ENCODE data around the gene ECEL1.

The ECEL1 gene

DNA sequence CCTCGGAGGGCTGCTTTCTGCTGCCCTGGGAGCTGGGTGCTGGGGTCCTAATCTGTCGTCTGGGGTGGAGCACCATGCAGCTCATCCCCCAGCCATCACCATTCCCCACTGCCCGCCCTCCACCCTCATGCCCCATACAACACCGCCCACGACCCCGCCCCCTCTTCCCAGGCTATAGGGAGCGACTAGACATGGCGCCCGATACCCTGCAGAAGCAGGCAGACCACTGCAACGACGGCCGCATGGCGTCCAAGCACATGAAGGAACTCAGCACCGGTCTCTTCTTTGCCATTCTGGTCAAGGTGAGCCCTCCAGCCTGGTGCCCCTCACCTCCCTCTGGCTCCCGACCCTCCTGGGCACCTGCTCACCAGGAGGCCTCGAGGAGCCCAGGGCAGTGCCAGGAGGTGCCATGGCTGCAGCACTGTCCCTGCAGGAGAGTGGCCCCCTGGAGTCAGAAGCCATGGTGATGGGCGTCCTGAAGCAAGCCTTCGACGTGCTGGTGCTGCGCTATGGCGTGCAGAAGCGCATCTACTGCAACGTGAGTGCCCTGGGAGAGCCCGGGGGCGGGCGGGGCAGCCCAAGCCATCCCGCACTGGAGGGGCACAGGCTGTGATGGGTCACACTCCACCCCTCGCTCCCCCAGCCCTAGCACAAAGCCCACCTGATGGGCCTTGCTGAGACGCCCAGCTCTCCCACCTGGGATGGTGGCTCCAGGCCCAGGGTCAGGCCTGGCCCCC lies 42.3 kb downstream of the ECEL1 start:
- in situ Hi-C loops (cut with MboI; ENCODE audit: low sequenced_read_pairs), result loop anchor here (25.0 kb wide), 1 partner anchor 533 kb away; no protein-coding TSS in a partner anchor

- in situ Hi-C loops (cut with MboI; ENCODE audit: low sequenced_read_pairs), result loop anchor here (25.0 kb wide), 1 partner anchor 532 kb away; no protein-coding TSS in a partner anchor
Observed at GRCh38 chr2:232444409-232445148, 43.1 kb downstream of the ECEL1 start.

- in situ Hi-C loops (cut with MboI; ENCODE audit: low sequenced_read_pairs), result loop anchor here (25.0 kb wide), 1 partner anchor 532 kb away; no protein-coding TSS in a partner anchor
Observed at GRCh38 chr2:232443669-232444408, 43.8 kb downstream of the ECEL1 start.

DNA sequence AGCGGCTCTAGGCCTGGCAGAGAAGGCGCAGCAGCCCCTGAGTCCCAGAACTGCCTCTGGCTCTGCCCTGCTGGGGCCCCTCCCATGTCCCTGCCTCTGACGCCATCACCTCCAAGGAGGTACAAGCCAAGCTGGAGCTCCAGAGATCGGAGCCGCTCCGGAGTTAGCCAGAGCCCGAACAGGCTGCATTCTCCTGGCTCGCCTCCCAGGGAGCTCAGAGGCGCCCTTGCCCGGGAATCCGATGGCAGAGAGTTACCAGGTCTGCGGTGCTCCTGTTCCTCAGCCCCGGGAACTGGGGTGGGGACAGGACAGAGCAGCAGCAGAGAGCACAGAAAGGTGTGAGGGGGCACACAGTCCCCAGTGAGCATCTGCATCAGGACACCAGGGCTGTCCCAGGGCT lies 44.6 kb downstream of the ECEL1 start:
- in situ Hi-C loops (cut with MboI; ENCODE audit: low sequenced_read_pairs), result loop anchor here (25.0 kb wide), 1 partner anchor 531 kb away; no protein-coding TSS in a partner anchor

DNA sequence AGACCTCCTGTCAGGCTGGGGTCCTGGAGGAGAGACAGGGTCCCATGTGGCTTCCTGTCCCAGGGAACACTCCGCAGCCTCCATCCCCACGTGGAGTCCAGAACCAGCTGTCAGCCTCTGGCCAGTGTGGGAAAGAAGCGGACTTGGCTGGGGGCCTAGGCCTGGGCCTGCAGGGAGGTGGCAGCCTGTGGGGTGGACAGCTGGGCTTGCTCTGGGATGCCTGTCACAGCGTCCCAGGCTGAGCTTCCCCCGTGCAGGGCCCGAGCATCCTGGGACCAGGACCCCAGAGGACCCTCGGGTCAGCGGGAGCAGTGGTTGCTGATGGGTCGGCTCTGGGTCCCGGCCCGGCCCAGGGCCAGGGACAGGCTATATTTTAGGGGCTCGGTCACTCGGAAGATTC lies 45.2 kb downstream of the ECEL1 start:
- in situ Hi-C loops (cut with MboI; ENCODE audit: low sequenced_read_pairs), result loop anchor here (25.0 kb wide), 1 partner anchor 530 kb away; no protein-coding TSS in a partner anchor

DNA sequence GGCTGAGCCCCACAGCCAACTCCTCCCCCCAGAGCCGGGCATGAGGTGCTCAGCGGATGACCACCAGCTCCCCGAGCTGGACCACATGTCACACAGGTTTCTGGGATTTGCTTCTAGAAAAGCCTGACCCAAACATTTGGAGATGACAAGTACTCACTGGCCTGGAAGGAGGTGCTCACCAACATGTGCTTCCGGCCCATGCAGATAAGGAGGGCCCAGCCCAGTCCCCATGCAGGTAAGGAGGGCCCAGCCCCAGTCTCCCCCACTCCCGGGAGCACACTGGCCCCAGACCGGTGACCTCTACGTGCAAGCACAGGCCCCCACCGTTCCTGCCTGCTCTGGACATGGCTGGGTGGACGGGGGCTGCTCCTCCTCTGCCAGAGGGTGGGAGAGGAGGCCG lies 45.7 kb downstream of the ECEL1 start:
- in situ Hi-C loops (cut with MboI; ENCODE audit: low sequenced_read_pairs), result loop anchor here (25.0 kb wide), 1 partner anchor 530 kb away; no protein-coding TSS in a partner anchor

DNA sequence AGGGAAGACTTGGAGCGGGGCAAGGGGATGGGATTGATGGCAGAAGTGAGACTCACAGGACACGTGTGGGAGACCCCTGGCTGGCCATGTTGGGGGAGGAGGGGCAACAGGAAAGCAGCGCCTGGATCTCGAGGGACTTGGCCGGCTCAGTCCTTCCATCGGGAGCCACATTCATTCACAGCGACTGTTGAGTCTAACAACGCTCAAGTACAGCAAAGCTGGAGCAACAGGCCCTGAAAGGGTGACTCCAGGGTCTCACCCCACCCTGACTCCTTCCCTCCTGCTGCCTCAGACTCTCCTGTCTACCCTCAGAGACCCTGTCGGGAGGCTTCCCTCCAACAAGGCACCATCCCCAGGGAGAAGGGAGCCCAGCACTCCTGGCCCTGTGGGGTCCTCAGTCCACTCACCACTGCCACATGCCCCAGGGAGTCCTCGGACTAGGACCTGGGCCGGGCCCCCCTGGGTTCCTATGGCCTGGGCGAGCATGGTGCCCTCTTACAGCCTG lies 46.4 kb downstream of the ECEL1 start:
- in situ Hi-C loops (cut with MboI; ENCODE audit: low sequenced_read_pairs), result loop anchor here (25.0 kb wide), 1 partner anchor 529 kb away; no protein-coding TSS in a partner anchor

GRCh38 chr2:232440220-232441018 lies 47.2 kb downstream of the ECEL1 start:
- in situ Hi-C loops (cut with MboI; ENCODE audit: low sequenced_read_pairs), result loop anchor here (25.0 kb wide), 1 partner anchor 528 kb away; no protein-coding TSS in a partner anchor

- in situ Hi-C loops (cut with MboI; ENCODE audit: low sequenced_read_pairs), result loop anchor here (25.0 kb wide), 1 partner anchor 527 kb away; no protein-coding TSS in a partner anchor
Observed at GRCh38 chr2:232439758-232440135, 47.9 kb downstream of the ECEL1 start.

GRCh38 chr2:232438951-232439757 lies 48.5 kb downstream of the ECEL1 start:
- in situ Hi-C loops (cut with MboI; ENCODE audit: low sequenced_read_pairs), result loop anchor here (25.0 kb wide), 1 partner anchor 527 kb away; no protein-coding TSS in a partner anchor

- in situ Hi-C loops (cut with MboI; ENCODE audit: low sequenced_read_pairs), result loop anchor here (25.0 kb wide), 1 partner anchor 526 kb away; no protein-coding TSS in a partner anchor
Observed at GRCh38 chr2:232438091-232438490, 49.5 kb downstream of the ECEL1 start.

DNA sequence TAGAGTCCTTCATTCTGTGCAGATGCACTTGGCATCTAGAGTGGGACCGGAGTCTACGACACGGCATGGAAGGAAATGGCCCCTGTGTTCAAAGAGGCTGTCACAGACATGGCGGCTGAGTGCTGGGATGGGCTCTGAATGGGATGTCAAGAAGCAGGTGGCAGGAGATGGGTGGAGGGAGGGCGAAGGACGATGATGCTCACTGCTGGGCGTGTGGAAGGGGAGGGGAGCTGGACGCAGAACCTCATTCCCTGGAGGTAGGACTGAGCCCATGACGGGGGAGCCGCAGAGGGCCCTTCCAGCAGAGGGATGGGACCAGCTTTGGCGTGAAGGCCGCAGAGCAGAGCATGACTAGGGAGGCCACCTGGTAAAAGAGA lies 50.5 kb downstream of the ECEL1 start:
- in situ Hi-C loops (cut with MboI; ENCODE audit: low sequenced_read_pairs), result loop anchor here (25.0 kb wide), 1 partner anchor 525 kb away; no protein-coding TSS in a partner anchor

- in situ Hi-C loops (cut with MboI; ENCODE audit: low sequenced_read_pairs), result loop anchor here (25.0 kb wide), 1 partner anchor 524 kb away; no protein-coding TSS in a partner anchor
Observed at GRCh38 chr2:232436381-232437194, 51.0 kb downstream of the ECEL1 start.

DNA sequence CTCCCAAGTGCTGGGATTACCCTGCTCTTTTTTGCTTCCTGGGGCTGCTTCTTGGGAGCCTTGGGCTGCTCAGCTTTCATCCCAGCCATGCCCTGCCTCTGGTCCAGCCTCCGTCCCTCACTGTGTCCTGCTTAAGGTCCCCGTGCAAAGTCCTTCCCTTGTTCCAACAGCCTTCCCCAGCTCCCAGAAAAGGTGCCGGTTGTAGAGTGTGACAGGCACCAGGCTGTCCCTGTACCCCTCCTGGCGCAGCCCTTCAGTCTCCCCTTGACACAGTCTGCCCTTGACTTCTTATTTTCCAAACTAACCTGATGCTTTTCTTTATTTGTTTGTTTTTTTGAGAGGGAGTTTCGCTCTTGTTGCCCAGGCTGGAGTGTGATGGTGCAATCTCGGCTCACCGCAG lies 51.8 kb downstream of the ECEL1 start:
- in situ Hi-C loops (cut with MboI; ENCODE audit: low sequenced_read_pairs), result loop anchor here (25.0 kb wide), 1 partner anchor 524 kb away; no protein-coding TSS in a partner anchor

GRCh38 chr2:232435375-232435648 lies 52.3 kb downstream of the ECEL1 start:
- in situ Hi-C loops (cut with MboI; ENCODE audit: low sequenced_read_pairs), result loop anchor here (25.0 kb wide), 1 partner anchor 523 kb away; no protein-coding TSS in a partner anchor

- in situ Hi-C loops (cut with MboI; ENCODE audit: low sequenced_read_pairs), result loop anchor here (25.0 kb wide), 1 partner anchor 522 kb away; no protein-coding TSS in a partner anchor
Observed at GRCh38 chr2:232434563-232435374, 52.9 kb downstream of the ECEL1 start.

GRCh38 chr2:232434091-232434490 lies 53.5 kb downstream of the ECEL1 start:
- in situ Hi-C loops (cut with MboI; ENCODE audit: low sequenced_read_pairs), result loop anchor here (25.0 kb wide), 1 partner anchor 522 kb away; no protein-coding TSS in a partner anchor

All from HL-60/S4 treated with retinoic acid at 250 ng/mL for 4 days and 3 days (cell line).